ENCODE data around the gene TPD52L2.

DNA sequence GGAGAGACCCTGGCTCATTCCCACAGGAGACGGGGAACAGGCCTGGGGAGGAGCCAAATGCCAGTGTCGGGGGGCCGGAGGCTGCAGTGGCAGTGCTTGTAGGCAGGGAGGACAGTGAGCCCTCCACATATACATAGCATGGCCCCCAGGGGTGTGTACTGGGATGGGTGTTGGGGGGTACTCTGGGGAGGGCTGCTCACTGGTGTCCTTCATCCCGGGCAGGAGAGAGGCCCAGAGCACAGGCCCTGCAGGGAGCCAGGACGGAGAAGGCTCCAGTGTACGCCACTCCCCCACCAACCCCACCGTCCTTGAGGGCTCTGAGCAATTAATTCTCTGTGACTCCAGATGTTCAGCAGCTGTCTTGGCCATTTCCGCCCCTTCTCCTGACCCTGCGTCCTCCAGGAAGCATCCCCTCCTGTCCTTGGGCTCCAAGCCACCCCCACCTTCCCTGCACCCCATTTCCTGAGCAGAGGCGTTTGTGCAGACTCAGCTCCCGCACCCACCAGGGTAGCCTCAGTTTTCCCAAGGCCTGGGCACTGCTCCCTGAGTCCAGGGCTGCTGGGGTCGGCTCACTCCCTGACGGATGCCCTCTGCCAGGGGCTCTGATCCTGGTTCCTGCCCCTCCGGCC is 7.2 kb upstream of the TPD52L2 start:
- TF ChIP-seq CTCF (IDR thresholded peaks at IDR 0.05) (no peak), ZFX (IDR thresholded peaks at IDR 0.05; ENCODE audit: borderline replicate concordance) (no peak)
